Pancreas (tissue), 10 donors: Measurements from ENCODE around the gene CNOT11. TPM values are rescaled to one million over a fixed set of nuclear protein-coding genes. Genes with fewer than 3 reads are reported as not detected.

Experiments used
- ATAC-seq, 4 donors: fragments of 200-7000 bp; cut with Tn5 transposase; one replicate each; pipeline versions ENCODE4 v1.8.0 to v1.9.1; 2020; ENCODE audit warnings: mild to moderate bottlenecking in 4 of 4, moderate library complexity in 4 of 4
- DNase-seq, 6 donors: peaks; one replicate each; pipeline ENCODE4 v3.0.0-alpha.2; 2020
- FAIRE-seq: peaks from 2 replicates; lab custom pipeline; 2012; peaks lifted over from hg19 to GRCh38; lab: Jason Lieb, UNC
- H3K27ac ChIP-seq, 4 donors: fragments of 200-600 bp; sonication (generic); 1 replicate in 3 of 4; 2 replicates in 1 of 4; pipeline versions ENCODE4 v1.5.0 to v1.8.0; 2020
- H3K27me3 ChIP-seq, 4 donors: fragments of 200-600 bp; one replicate each; pipeline ENCODE4 v1.8.0; 2021
- H3K36me3 ChIP-seq, 3 donors: fragments of 200-600 bp; sonication (generic) in 1 of 3; one replicate each; pipeline versions ENCODE4 v1.5.0 to v1.8.0; 2020 to 2021
- H3K4me1 ChIP-seq, 3 donors: fragments of 200-600 bp; one replicate each; pipeline ENCODE4 v1.8.0; 2021
- H3K4me3 ChIP-seq, 4 donors: fragments of 200-600 bp; sonication (generic) in 2 of 4; one replicate each; pipeline versions ENCODE4 v1.5.0 to v1.8.0; 2020 to 2021
- H3K9me3 ChIP-seq, 4 donors: fragments of 200-600 bp; one replicate each; pipeline ENCODE4 v1.8.0; 2021
- CTCF ChIP-seq, 4 donors: fragments of 200-600 bp; sonication (generic) in 3 of 4; IDR thresholded peaks; one replicate each; pipeline versions ENCODE4 v1.5.0 to v1.8.0; 2021; ENCODE audit warnings: antibody characterized with exemption in 4 of 4
- WGBS, 2 donors: extraction: QIAGEN DNeasy Blood & Tissue Kit; methylation state at CpG; one replicate each; pipeline ENCODE4 v1.1.7; 2013; 5-methylcytosine and 5-hydroxymethylcytosine counted together
- intact Hi-C, 3 donors: fragments of 100-400 bp; cut with DNase I; formaldehyde crosslinking; loops; one replicate each; pipeline versions ENCODE4 v1.11.1 to v1.14.2; 2022
- polyA plus RNA-seq, 2 donors: library from polyadenylated mRNA; stranded (reverse); fragments of 200-250 nt; gene quantifications; one replicate each; pipeline ENCODE4 v1.2.3, GENCODE V29; 2013
- total RNA-seq, 6 donors: library from RNA; stranded (reverse); fragmentation: NEBNext Ultra II Directional in 4 of 6; extraction: Animal tissue kit (Norgen Biotek cat#: 25700) in 4 of 6; gene quantifications; one replicate each; pipeline versions ENCODE4 v1.2.1 to v1.2.4, GENCODE V29; 2021 to 2023
- donor health status: healthy with polysubstance abuse.
- donor health status: DM: no; HTN: no; CAD: no; lungs with moderate emphysema.
- donor health status: DM: no; HTN: no; CAD: no.
- donor health status: control.
- donor health status: control.
- donor health status: Bipolar disorder and iron deficiency.
- donor health status: DM: yes; HTN: yes; CAD: no.
- donor health status: DM: no; HTN: no; CAD: no.
- donor health status: DM: no; HTN: no; CAD: no.
- donor health status: DM: yes; HTN: yes; CAD: no.

Gene CNOT11
- total and polyA plus RNA-seq, 8 donors = 10.2 to 25.4 (median 17.6) TPM

DNA sequence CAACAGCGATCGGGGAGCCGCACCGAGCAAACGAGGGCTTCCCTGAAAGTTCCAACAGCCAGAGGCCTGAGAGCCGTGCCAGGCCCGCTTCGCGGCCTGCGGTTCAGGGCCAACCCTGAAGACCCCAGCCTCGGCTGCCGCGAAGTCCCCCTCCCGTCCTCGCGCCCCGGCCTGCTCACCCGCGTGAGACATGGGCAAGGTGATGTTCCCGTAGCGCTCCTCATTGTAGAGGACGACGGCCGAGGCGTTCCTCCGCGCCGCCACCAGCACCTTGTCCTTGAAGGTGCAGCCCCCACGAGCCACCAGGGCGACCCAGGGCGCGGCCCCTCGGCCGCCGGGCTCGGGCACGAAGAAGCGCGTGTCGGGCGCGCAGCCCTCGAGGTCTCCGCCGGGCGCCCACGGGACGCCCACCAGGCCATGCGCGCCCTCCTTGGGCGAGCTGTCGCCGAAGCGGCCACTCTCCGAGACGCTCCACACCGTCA is 55.3 kb downstream of the CNOT11 start:
- DNase-seq = peak in 5 of 6 donors; percentile 26 to 83 (median 52)
- Histone ChIP-seq H3K27ac (peak overlapping the region; percentile 84 to 95 (median 88)), H3K27me3 (no peaks in the 10 kb centered on the region), H3K9me3 (no peaks in the 10 kb centered on the region), H3K36me3 (no peaks in the 10 kb centered on the region), H3K4me3 (peak overlapping the region; percentile 92 to 97 (median 95)), H3K4me1 (peaks cover 12 to 40% (median 25%) of the 10 kb centered on the region in 3 donors)
- WGBS, 2 donors = 0% methylated on average over 49 to 57 of the region's 57 CpGs
- TF ChIP-seq CTCF (IDR thresholded peaks at IDR 0.05) = no peak
- no peak for FAIRE-seq
- intact Hi-C loops = no loop called here
- ATAC-seq = peak; percentile 4 to 28 (median 12)

GRCh38 chr2:101308432-101309210 is 55.9 kb downstream of the CNOT11 start, which contains the start of gene RNF149:
Gene RNF149, minus strand, starts transcription at chr2:101308701. Its CDS starts 113 bp downstream, at chr2:101308588.
- Histone ChIP-seq H3K36me3 (no peaks in the 10 kb centered on the region), H3K9me3 (no peaks in the 10 kb centered on the region), H3K27me3 (no peaks in the 10 kb centered on the region), H3K27ac (peak within 1 kb of the TSS; percentile 84 to 95 (median 88)), H3K4me3 (peak within 1 kb of the TSS; percentile 92 to 97 (median 95)), H3K4me1 (peaks cover 12 to 40% (median 24%) of the 10 kb centered on the region in 3 donors)
- FAIRE-seq (no peak), DNase-seq (peak; percentile 86 to 100 (median 95)), ATAC-seq (peak; percentile 82 to 93 (median 91))
- intact Hi-C loops = no loop called here
- no peak for TF ChIP-seq CTCF (IDR thresholded peaks at IDR 0.05)
- WGBS, 2 donors = 2 to 4% methylated on average over 72 to 76 of the region's 76 CpGs

GRCh38 chr2:101310090-101310833 is 57.6 kb downstream of the CNOT11 start:
- peaks cover 9 to 34% (median 12%) of the 10 kb centered on the region in 3 donors for H3K4me1 ChIP-seq
- intact Hi-C loops = no loop called here
- ATAC-seq = no peak
- no peak overlapping the region for H3K4me3 ChIP-seq
- peak overlapping the region in 2 of 4 donors; percentile 43 to 95 for H3K27ac ChIP-seq
- WGBS, 2 donors = 79 to 84% methylated on average over 10 of the region's 10 CpGs
- H3K27me3 ChIP-seq = no peaks in the 10 kb centered on the region
- no peak for FAIRE-seq
- H3K9me3 ChIP-seq = no peaks in the 10 kb centered on the region
- H3K36me3 ChIP-seq = no peaks in the 10 kb centered on the region
- TF ChIP-seq CTCF (IDR thresholded peaks at IDR 0.05) = no peak
- no peak for DNase-seq

DNA sequence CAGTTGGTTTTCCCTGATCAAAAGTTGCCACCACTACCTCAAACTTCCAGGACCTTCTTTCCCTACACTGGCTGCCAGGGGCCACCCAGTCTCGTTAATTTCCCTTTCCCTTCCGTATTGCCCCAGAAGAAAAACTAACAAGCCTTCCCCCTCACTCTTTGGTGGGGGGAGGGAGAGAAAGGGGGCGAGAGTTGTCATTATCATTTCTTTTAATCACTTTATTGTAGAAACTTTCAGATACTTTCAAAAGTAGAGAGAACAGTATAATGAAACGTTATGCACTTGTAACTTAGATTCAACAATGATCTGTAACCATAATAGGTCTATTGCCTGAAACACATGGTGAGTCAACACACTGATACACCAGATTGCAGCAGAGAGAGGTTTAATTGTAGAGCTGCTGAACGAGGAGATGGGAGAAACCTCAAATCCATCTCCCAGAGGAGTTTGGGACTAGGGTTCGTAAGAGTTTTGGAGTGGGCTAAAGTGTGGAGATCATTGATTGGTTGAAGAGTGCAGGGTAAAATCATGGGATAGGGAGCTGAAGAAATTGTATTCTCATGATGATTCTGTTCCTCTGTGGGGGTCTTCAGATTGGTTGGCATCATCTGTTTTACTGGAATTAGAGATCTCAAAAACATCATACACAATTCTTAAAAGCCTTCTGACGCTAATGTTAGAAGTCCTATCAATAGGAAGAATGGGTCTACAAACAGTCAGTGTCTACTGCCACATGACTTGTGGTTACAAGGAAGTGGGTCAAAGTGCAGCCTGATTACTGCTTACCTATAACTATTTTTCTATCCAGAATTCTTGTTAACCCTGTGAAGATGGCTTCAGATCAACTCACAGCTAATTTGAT is 58.4 kb downstream of the CNOT11 start:
- peak in 2 of 6 donors; percentile 30 to 51 for DNase-seq

More for the DNA sequence above, 58.4 kb downstream of the CNOT11 start:
- no peak for FAIRE-seq
- Histone ChIP-seq H3K36me3 (no peaks in the 10 kb centered on the region), H3K4me1 (peaks cover 3 to 26% (median 9%) of the 10 kb centered on the region in 3 donors), H3K9me3 (no peaks in the 10 kb centered on the region), H3K4me3 (no peak overlapping the region), H3K27me3 (no peaks in the 10 kb centered on the region), H3K27ac (peak overlapping the region in 3 of 4 donors; percentile 12 to 51 (median 43))
- ATAC-seq = no peak
- 72 to 75% methylated on average over 7 of the region's 7 CpGs for WGBS, 2 donors
- intact Hi-C loops = no loop called here
- TF ChIP-seq CTCF (IDR thresholded peaks at IDR 0.05) = no peak
